A549 (cell line): Measurements from ENCODE around the gene CSKMT. TPM values are rescaled to one million over a fixed set of nuclear protein-coding genes. Genes with fewer than 3 reads are reported as not detected.

Experiments
- ATAC-seq, 2 experiments: fragments of 200-7000 bp in 1 of 2; fragments of >200 bp in 1 of 2; cut with Nextera tagmentation in 1 of 2; cut with Tn5 transposase in 1 of 2; 3 replicates each; pipeline versions ENCODE4 v1.8.0 to v1.9.1; 2018 to 2020; ENCODE audit warnings: mild to moderate bottlenecking in 1 of 2, moderate library complexity in 1 of 2
- CTCF ChIA-PET: fragments of 300-600 bp; sonication (Branson Sonifier 250); formaldehyde crosslinking; extraction: SDS; loops from one replicate; lab custom pipeline; 2021; ENCODE audit warnings: antibody characterized with exemption, inconsistent platforms; lab: Yijun Ruan, JAX
- POLR2A ChIA-PET: fragments of 350-600 bp; formaldehyde crosslinking; extraction: SDS; loops from one replicate; lab custom pipeline; 2021; ENCODE audit warnings: antibody characterized with exemption, inconsistent platforms; lab: Yijun Ruan, JAX
- DNase-seq, 2 experiments: peaks; one replicate each; pipeline versions ENCODE4 v3.0.0 to v3.0.0-alpha.2; 2011 to 2016; ENCODE audit warnings: low read depth in 1 of 2, low spot score in 1 of 2
- FAIRE-seq: peaks from 2 replicates; lab custom pipeline; 2011; peaks lifted over from hg19 to GRCh38; lab: Jason Lieb, UNC
- H3K27ac ChIP-seq, 2 experiments: fragments of >200 bp; sonication (Bioruptor Twin); formaldehyde crosslinking; 3 replicates each; pipeline ENCODE4 v1.5.1; 2016 to 2017
- H3K4me1 ChIP-seq: fragments of >200 bp; sonication (Bioruptor Twin); formaldehyde crosslinking; 3 replicates; pipeline ENCODE4 v1.6.1; 2016
- H3K4me2 ChIP-seq: fragments of >200 bp; sonication (Bioruptor Twin); formaldehyde crosslinking; 3 replicates; pipeline ENCODE4 v1.6.1; 2016
- H3K4me3 ChIP-seq: fragments of >200 bp; sonication (Bioruptor Twin); formaldehyde crosslinking; 3 replicates; pipeline ENCODE4 v1.5.1; 2016
- H3K9me3 ChIP-seq: fragments of >200 bp; sonication (Bioruptor Twin); formaldehyde crosslinking; 3 replicates; pipeline ENCODE4 v1.6.1; 2016
- BHLHE40 ChIP-seq: IDR thresholded peaks from 2 replicates; pipeline ENCODE4 v1.6.1; 2012; ENCODE audit warnings: low read depth, low read length, inconsistent platforms
- CBX2 ChIP-seq: fragments of 200-600 bp; sonication (generic); IDR thresholded peaks from 2 replicates; pipeline ENCODE4 v1.6.1; 2016; ENCODE audit warnings: low read depth, mild to moderate bottlenecking, borderline replicate concordance
- CBX8 ChIP-seq: fragments of 200-600 bp; sonication (generic); IDR thresholded peaks from 2 replicates; pipeline ENCODE4 v1.6.1; 2016
- CHD2 ChIP-seq: fragments of 150-350 bp; IDR thresholded peaks from 2 replicates; pipeline ENCODE4 v1.6.1; 2014; ENCODE audit warnings: low read length; ENCODE audit not compliant: partially characterized antibody
- EHMT2 ChIP-seq: fragments of 200-600 bp; sonication (generic); IDR thresholded peaks from 2 replicates; pipeline ENCODE4 v1.6.1; 2016; ENCODE audit warnings: antibody characterized with exemption, low read depth, mild to moderate bottlenecking, moderate library complexity
- FOSB ChIP-seq: fragments of 250-450 bp; sonication (Bioruptor Pico); IDR thresholded peaks from 2 replicates; pipeline ENCODE4 v1.5.0; 2020; ENCODE audit warnings: mild to moderate bottlenecking, moderate library complexity
- HOXA7 ChIP-seq: fragments of 250-450 bp; sonication (Bioruptor Pico); IDR thresholded peaks from 2 replicates; pipeline ENCODE4 v1.5.0; 2020; ENCODE audit warnings: mild to moderate bottlenecking, moderate library complexity
- HOXB5 ChIP-seq: fragments of 250-450 bp; sonication (Bioruptor Pico); IDR thresholded peaks from 2 replicates; pipeline ENCODE4 v1.5.0; 2020; ENCODE audit warnings: mild to moderate bottlenecking, moderate library complexity
- JUN ChIP-seq, 2 experiments: fragments of >200 bp; sonication (Bioruptor Twin); formaldehyde crosslinking; IDR thresholded peaks; 2 replicates in 1 of 2; 3 replicates in 1 of 2; pipeline ENCODE4 v1.6.1; 2016 to 2017
- JUNB ChIP-seq: fragments of >200 bp; sonication (Bioruptor Twin); formaldehyde crosslinking; IDR thresholded peaks from 2 replicates; pipeline ENCODE4 v1.6.1; 2016
- MYC ChIP-seq: IDR thresholded peaks from 2 replicates; pipeline ENCODE4 v1.6.1; 2012; ENCODE audit warnings: mild to moderate bottlenecking, inconsistent platforms, low read length, improper control_type of control experiment, borderline replicate concordance
- NFE2L2 ChIP-seq: fragments of 150-350 bp; conservative IDR thresholded peaks from 2 replicates; pipeline ENCODE4 v1.6.1; 2014; ENCODE audit warnings: low read length
- NPAS2 ChIP-seq: fragments of 250-450 bp; sonication (Bioruptor Pico); IDR thresholded peaks from 2 replicates; pipeline ENCODE4 v1.8.0; 2022; ENCODE audit warnings: mild to moderate bottlenecking, moderate library complexity, borderline replicate concordance
- PBX3 ChIP-seq: IDR thresholded peaks from 2 replicates; pipeline ENCODE4 v1.6.1; 2012
- PHF8 ChIP-seq: fragments of 200-600 bp; sonication (generic); IDR thresholded peaks from 2 replicates; pipeline ENCODE4 v1.6.1; 2016; ENCODE audit warnings: low read depth, mild to moderate bottlenecking, antibody characterized with exemption, moderate library complexity, borderline replicate concordance
- POLR2A ChIP-seq: IDR thresholded peaks from 2 replicates; pipeline ENCODE4 v1.6.1; 2012; ENCODE audit warnings: mild to moderate bottlenecking, low read length
- POLR2AphosphoS2 ChIP-seq: conservative IDR thresholded peaks from 2 replicates; pipeline ENCODE4 v1.6.1; 2012; ENCODE audit warnings: low read length, improper control_type of control experiment, inconsistent platforms
- RAD21 ChIP-seq, 2 experiments: fragments of >200 bp in 1 of 2; sonication (Bioruptor Twin) in 1 of 2; formaldehyde crosslinking in 1 of 2; IDR thresholded peaks in 1 of 2; conservative IDR thresholded peaks in 1 of 2; 2 replicates in 1 of 2; 3 replicates in 1 of 2; pipeline ENCODE4 v1.6.1; 2012 to 2018; ENCODE audit warnings: inconsistent platforms in 1 of 2
- RARB ChIP-seq: fragments of 250-450 bp; sonication (Bioruptor Pico); IDR thresholded peaks from 2 replicates; pipeline ENCODE4 v1.8.0; 2021; ENCODE audit warnings: mild to moderate bottlenecking, moderate library complexity
- RCOR1 ChIP-seq: fragments of 150-350 bp; IDR thresholded peaks from 2 replicates; pipeline ENCODE4 v1.6.1; 2014; ENCODE audit warnings: antibody characterized with exemption, low read length, low read depth
- TFCP2L1 ChIP-seq: fragments of 250-450 bp; sonication (Bioruptor Pico); IDR thresholded peaks from 2 replicates; pipeline ENCODE4 v1.5.0; 2021; ENCODE audit warnings: mild to moderate bottlenecking
- TP53 ChIP-seq: fragments of 250-450 bp; sonication (Bioruptor Pico); IDR thresholded peaks from 2 replicates; pipeline ENCODE4 v1.5.0; 2021; ENCODE audit warnings: mild to moderate bottlenecking, moderate library complexity
- ZFP36 ChIP-seq: fragments of 450-650 bp; IDR thresholded peaks from 2 replicates; pipeline ENCODE4 v1.6.1; 2014; ENCODE audit warnings: borderline replicate concordance; ENCODE audit not compliant: partially characterized antibody
- ZNF302 ChIP-seq: fragments of 250-450 bp; sonication (Bioruptor Pico); IDR thresholded peaks from 2 replicates; pipeline ENCODE4 v1.9.0; 2021; ENCODE audit warnings: inconsistent platforms, mild to moderate bottlenecking, moderate library complexity
- WGBS: methylation state at CpG from one replicate; pipeline ENCODE4 v1.1.6; 2017; ENCODE audit errors: missing lambda C conversion rate; 5-methylcytosine and 5-hydroxymethylcytosine counted together
- polyA minus RNA-seq: library from RNA; depleted of rRNA, polyadenylated mRNA; stranded (reverse); fragments of >200 nt; gene quantifications from 2 replicates; pipeline ENCODE4 v1.2.3, GENCODE V29; 2011; rRNA and poly(A)+ RNA removed
- polyA plus RNA-seq, 4 experiments: library from polyadenylated mRNA; depleted of rRNA in 3 of 4; stranded (reverse); fragments of >200 nt; fragmentation: RNase III in 1 of 4; extraction: RNeasy Plus Mini Kit Qiagen cat#74134 plus additional on column Dnase treatment in 1 of 4; gene quantifications; 2 replicates in 3 of 4; 3 replicates in 1 of 4; pipeline ENCODE4 v1.2.3, GENCODE V29; 2011 to 2017
- TF ChIP-seq, protein P1 (sequence below): fragments of 450-650 bp; IDR thresholded peaks from 2 replicates; pipeline ENCODE4 v1.6.1; 2014; ENCODE audit warnings: antibody characterized with exemption
- TF ChIP-seq, protein P2 (sequence below): fragments of 250-450 bp; sonication (Bioruptor Pico); IDR thresholded peaks from 2 replicates; pipeline ENCODE4 v1.5.0; 2021; ENCODE audit warnings: mild to moderate bottlenecking, moderate library complexity, borderline replicate concordance
- TF ChIP-seq, protein P3 (sequence below): IDR thresholded peaks from 2 replicates; pipeline ENCODE4 v1.6.1; 2012; ENCODE audit warnings: low read depth, borderline replicate concordance
- TF ChIP-seq, protein P4 (sequence below): fragments of >200 bp; sonication (Bioruptor Twin); formaldehyde crosslinking; IDR thresholded peaks from 3 replicates; pipeline ENCODE4 v1.6.1; 2016
- TF ChIP-seq, protein P5 (sequence below): fragments of 150-350 bp; IDR thresholded peaks from 2 replicates; pipeline ENCODE4 v1.6.1; 2014; ENCODE audit warnings: low read depth, mild to moderate bottlenecking, low read length
- TF ChIP-seq, protein P6 (sequence below): fragments of >200 bp; sonication (Bioruptor Twin); formaldehyde crosslinking; IDR thresholded peaks from 3 replicates; pipeline ENCODE4 v1.5.1; 2016

Gene CSKMT, protein sequence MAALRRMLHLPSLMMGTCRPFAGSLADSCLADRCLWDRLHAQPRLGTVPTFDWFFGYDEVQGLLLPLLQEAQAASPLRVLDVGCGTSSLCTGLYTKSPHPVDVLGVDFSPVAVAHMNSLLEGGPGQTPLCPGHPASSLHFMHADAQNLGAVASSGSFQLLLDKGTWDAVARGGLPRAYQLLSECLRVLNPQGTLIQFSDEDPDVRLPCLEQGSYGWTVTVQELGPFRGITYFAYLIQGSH
- polyA plus RNA-seq (2011; rRNA removed) (5.4 and 5.7 TPM in 2 replicates), polyA plus RNA-seq (2017; fragmentation: RNase III; extraction: RNeasy Plus Mini Kit Qiagen cat#74134 plus additional on column Dnase treatment) (12.9 to 18.2 TPM (median 14.3 TPM) in 3 replicates), polyA minus RNA-seq (57.7 and 196 TPM in 2 replicates)
- polyA plus RNA-seq (2012; cell fraction: cytosol; rRNA removed), result 18.1 and 19.7 TPM in 2 replicates
- 24.2 and 48.6 TPM in 2 replicates for polyA plus RNA-seq (2012; cell fraction: nucleus; rRNA removed)

DNA sequence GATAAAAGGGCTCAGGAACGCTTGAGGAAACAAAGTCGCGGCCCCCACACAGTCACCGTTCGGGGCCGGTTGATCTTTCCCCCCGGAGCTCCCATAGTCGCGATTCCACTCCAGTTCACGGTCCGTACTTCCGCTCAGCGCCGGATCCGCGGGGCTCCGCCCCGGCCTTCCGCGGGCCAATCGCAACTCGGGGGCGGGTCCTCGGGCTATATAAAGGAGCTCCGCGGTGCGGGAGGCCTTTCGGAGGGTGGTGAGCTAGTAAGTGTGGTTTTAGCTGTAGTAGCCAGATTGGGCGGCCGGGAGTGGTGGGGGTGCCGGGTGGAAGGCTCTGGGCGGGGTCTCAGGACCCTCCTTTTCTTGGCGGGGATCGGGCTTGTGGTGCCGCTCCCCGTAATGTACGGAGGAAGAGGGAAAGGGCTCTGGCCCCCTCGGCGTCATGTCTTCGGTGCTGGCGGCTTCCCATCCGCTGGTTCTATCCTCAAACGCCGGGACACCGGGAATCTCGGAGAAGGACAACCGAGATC, at the start of gene CSKMT, which contains the start of gene C11orf98:
Gene CSKMT (plus strand): TSS at position 238 of the 524 bp plus-strand sequence. CDS start 568 bp downstream, outside the sequence.
Gene C11orf98 (minus strand): TSS at position 136 of the 524 bp plus-strand sequence. CDS start 41 bp downstream, at position 95.
- ChIA-PET POLR2A (interaction anchor here (0.6 to 5.5 kb wide), 40 partner anchors 9 to 850 kb away, joined by 3 to 91 read pairs (median 6); partner anchors contain the start of genes B3GAT3, EEF1G, EML3 and GANAB), CTCF (interaction anchor here (0.6 to 1.6 kb wide), 12 partner anchors 7 to 272 kb away, joined by 3 to 6 read pairs (median 3); partner anchors contain the start of genes B3GAT3, LBHD1 and ROM1)
- H3K27ac ChIP-seq, result peak within 1 kb of the TSS; percentile 93 to 96
- WGBS, result 3% methylated on average over 43 of the region's 47 CpGs
- H3K4me3 ChIP-seq, result peak within 1 kb of the TSS; percentile 79
- DNase-seq (peak; percentile 93 to 97), ATAC-seq (peak; percentile 89 to 92), FAIRE-seq (no peak)
- peak within 1 kb of the TSS; percentile 78 for H3K4me2 ChIP-seq
- peaks cover 30% of the 10 kb centered on the region for H3K4me1 ChIP-seq
- H3K9me3 ChIP-seq, result no peaks in the 10 kb centered on the region
- TF ChIP-seq RAD21 (conservative IDR thresholded peaks at IDR 0.05 in 1 of 2, IDR thresholded peaks at IDR 0.05 in 1 of 2) (no peak), TP53 (CRISPR knock-in tag) (peak; percentile 96), EHMT2 (no peak), NFE2L2 (no peak), JUNB (no peak), ZNF302 (CRISPR knock-in tag) (no peak), PHF8 (peak; percentile 78; the same call in 1 of the 2 replicates), MYC (peak; percentile 61; the same call in 1 of the 2 replicates), NPAS2 (CRISPR knock-in tag) (no peak), CBX8 (no peak), ZFP36 (no peak), HOXB5 (CRISPR knock-in tag) (peak; percentile 48; the same call in 1 of the 2 replicates), RCOR1 (no peak), HOXA7 (CRISPR knock-in tag) (peak; percentile 98), CBX2 (no peak), POLR2A (peak; percentile 97), FOSB (CRISPR knock-in tag) (peak; percentile 97), BHLHE40 (no peak), TFCP2L1 (CRISPR knock-in tag) (peak; percentile 97), JUN (IDR thresholded peaks at IDR 0.05) (peak; percentile 99 to 100), PBX3 (peak; percentile 85), POLR2AphosphoS2 (peak; percentile 78; the same call in 1 of the 2 replicates), CHD2 (peak; percentile 46), RARB (CRISPR knock-in tag) (peak; percentile 90)
- TF ChIP-seq, protein P1, sequence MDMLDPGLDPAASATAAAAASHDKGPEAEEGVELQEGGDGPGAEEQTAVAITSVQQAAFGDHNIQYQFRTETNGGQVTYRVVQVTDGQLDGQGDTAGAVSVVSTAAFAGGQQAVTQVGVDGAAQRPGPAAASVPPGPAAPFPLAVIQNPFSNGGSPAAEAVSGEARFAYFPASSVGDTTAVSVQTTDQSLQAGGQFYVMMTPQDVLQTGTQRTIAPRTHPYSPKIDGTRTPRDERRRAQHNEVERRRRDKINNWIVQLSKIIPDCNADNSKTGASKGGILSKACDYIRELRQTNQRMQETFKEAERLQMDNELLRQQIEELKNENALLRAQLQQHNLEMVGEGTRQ, result no peak
- TF ChIP-seq, protein P2, sequence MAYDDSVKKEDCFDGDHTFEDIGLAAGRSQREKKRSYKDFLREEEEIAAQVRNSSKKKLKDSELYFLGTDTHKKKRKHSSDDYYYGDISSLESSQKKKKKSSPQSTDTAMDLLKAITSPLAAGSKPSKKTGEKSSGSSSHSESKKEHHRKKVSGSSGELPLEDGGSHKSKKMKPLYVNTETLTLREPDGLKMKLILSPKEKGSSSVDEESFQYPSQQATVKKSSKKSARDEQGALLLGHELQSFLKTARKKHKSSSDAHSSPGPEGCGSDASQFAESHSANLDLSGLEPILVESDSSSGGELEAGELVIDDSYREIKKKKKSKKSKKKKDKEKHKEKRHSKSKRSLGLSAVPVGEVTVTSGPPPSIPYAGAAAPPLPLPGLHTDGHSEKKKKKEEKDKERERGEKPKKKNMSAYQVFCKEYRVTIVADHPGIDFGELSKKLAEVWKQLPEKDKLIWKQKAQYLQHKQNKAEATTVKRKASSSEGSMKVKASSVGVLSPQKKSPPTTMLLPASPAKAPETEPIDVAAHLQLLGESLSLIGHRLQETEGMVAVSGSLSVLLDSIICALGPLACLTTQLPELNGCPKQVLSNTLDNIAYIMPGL (CRISPR knock-in tag), result peak; percentile 81; the same call in 1 of the 2 replicates
- TF ChIP-seq, protein P3, sequence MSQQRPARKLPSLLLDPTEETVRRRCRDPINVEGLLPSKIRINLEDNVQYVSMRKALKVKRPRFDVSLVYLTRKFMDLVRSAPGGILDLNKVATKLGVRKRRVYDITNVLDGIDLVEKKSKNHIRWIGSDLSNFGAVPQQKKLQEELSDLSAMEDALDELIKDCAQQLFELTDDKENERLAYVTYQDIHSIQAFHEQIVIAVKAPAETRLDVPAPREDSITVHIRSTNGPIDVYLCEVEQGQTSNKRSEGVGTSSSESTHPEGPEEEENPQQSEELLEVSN, result peak; percentile 14; the same call in 1 of the 2 replicates
- TF ChIP-seq, protein P4, sequence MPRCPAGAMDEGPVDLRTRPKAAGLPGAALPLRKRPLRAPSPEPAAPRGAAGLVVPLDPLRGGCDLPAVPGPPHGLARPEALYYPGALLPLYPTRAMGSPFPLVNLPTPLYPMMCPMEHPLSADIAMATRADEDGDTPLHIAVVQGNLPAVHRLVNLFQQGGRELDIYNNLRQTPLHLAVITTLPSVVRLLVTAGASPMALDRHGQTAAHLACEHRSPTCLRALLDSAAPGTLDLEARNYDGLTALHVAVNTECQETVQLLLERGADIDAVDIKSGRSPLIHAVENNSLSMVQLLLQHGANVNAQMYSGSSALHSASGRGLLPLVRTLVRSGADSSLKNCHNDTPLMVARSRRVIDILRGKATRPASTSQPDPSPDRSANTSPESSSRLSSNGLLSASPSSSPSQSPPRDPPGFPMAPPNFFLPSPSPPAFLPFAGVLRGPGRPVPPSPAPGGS, result peak; percentile 100
- TF ChIP-seq, protein P5, sequence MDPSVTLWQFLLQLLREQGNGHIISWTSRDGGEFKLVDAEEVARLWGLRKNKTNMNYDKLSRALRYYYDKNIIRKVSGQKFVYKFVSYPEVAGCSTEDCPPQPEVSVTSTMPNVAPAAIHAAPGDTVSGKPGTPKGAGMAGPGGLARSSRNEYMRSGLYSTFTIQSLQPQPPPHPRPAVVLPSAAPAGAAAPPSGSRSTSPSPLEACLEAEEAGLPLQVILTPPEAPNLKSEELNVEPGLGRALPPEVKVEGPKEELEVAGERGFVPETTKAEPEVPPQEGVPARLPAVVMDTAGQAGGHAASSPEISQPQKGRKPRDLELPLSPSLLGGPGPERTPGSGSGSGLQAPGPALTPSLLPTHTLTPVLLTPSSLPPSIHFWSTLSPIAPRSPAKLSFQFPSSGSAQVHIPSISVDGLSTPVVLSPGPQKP, result no peak
- TF ChIP-seq, protein P6, sequence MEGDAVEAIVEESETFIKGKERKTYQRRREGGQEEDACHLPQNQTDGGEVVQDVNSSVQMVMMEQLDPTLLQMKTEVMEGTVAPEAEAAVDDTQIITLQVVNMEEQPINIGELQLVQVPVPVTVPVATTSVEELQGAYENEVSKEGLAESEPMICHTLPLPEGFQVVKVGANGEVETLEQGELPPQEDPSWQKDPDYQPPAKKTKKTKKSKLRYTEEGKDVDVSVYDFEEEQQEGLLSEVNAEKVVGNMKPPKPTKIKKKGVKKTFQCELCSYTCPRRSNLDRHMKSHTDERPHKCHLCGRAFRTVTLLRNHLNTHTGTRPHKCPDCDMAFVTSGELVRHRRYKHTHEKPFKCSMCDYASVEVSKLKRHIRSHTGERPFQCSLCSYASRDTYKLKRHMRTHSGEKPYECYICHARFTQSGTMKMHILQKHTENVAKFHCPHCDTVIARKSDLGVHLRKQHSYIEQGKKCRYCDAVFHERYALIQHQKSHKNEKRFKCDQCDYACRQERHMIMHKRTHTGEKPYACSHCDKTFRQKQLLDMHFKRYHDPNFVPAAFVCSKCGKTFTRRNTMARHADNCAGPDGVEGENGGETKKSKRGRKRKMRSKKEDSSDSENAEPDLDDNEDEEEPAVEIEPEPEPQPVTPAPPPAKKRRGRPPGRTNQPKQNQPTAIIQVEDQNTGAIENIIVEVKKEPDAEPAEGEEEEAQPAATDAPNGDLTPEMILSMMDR, result no peak
